Right renal pelvis (tissue), 4 donors: ENCODE results near the gene TMCC3. TPM values are rescaled to one million over a fixed set of nuclear protein-coding genes. Genes with fewer than 3 reads are reported as not detected.
A peak's percentile ranks its signal among the peaks of the same experiment; 100 is the strongest.

Experiments
- DNase-seq, 4 donors: peaks; one replicate each; pipeline ENCODE4 v3.0.0-alpha.2; 2013; ENCODE audit warnings: low read depth in 4 of 4, low spot score in 3 of 4, missing footprints in 1 of 4
- polyA plus RNA-seq, 4 donors: library from polyadenylated mRNA; unstranded; fragments of 120-200 nt; gene quantifications; one replicate each; pipeline ENCODE4 v1.2.1, GENCODE V29; 2013; ENCODE audit not compliant: insufficient read length in 4 of 4

TMCC3 gene
- polyA plus RNA-seq, 4 donors = 43.2 to 49.5 (median 44.5) TPM

- DNase-seq = no peak
Observed at GRCh38 chr12:94674051-94674451, 23.7 kb upstream of the TMCC3 start.

GRCh38 chr12:94673496-94673895 lies 23.1 kb upstream of the TMCC3 start:
- DNase-seq = no peak

- no peak for DNase-seq
Observed at GRCh38 chr12:94671917-94672316, 21.6 kb upstream of the TMCC3 start.

GRCh38 chr12:94670898-94671297 lies 20.5 kb upstream of the TMCC3 start:
- no peak for DNase-seq

- DNase-seq = no peak
Observed at GRCh38 chr12:94670075-94670474, 19.7 kb upstream of the TMCC3 start.

- no peak for DNase-seq
Observed at GRCh38 chr12:94667031-94667540, 16.7 kb upstream of the TMCC3 start.

- no peak for DNase-seq
Observed at GRCh38 chr12:94666158-94666557, 15.8 kb upstream of the TMCC3 start.

- DNase-seq = no peak
Observed at GRCh38 chr12:94663702-94664101, 13.3 kb upstream of the TMCC3 start.

- no peak for DNase-seq
Observed at GRCh38 chr12:94663071-94663470, 12.7 kb upstream of the TMCC3 start.

GRCh38 chr12:94660436-94660835 lies 10.1 kb upstream of the TMCC3 start:
- no peak for DNase-seq

- no peak for DNase-seq
Observed at GRCh38 chr12:94659346-94659930, 9.1 kb upstream of the TMCC3 start.

- DNase-seq = no peak
Observed at GRCh38 chr12:94658931-94659330, 8.6 kb upstream of the TMCC3 start.

GRCh38 chr12:94656556-94656955 lies 6.2 kb upstream of the TMCC3 start:
- no peak for DNase-seq

GRCh38 chr12:94649349-94650142 lies 811 bp downstream of the TMCC3 start:
- DNase-seq = no peak

GRCh38 chr12:94648578-94648977 lies 1.8 kb downstream of the TMCC3 start:
- DNase-seq = no peak

- peak in 1 of 4 donors; percentile 77 for DNase-seq
Observed at GRCh38 chr12:94644141-94644979, 6.0 kb downstream of the TMCC3 start.

GRCh38 chr12:94643606-94644005 lies 6.8 kb downstream of the TMCC3 start:
- no peak for DNase-seq

GRCh38 chr12:94641283-94641682 lies 9.1 kb downstream of the TMCC3 start:
- DNase-seq = no peak

GRCh38 chr12:94640134-94640928 lies 10.0 kb downstream of the TMCC3 start:
- no peak for DNase-seq

GRCh38 chr12:94638521-94638920 lies 11.8 kb downstream of the TMCC3 start:
- DNase-seq = no peak
